Right lobe of liver (tissue), 6 donors: ENCODE data around the gene SENP6. TPM values are rescaled to one million over a fixed set of nuclear protein-coding genes. Genes with fewer than 3 reads are reported as not detected.
"Not testable (repeated sequence)": the region's sequence is repeated elsewhere in the genome, so short reads cannot be mapped to it uniquely, and the experiment has no call there.

ENCODE experiments used
- ATAC-seq, 4 donors: fragments of 200-7000 bp; cut with Tn5 transposase; one replicate each; pipeline ENCODE4 v1.9.1; 2020; ENCODE audit warnings: mild to moderate bottlenecking in 4 of 4, moderate library complexity in 4 of 4
- DNase-seq, 3 donors: peaks; one replicate each; pipeline ENCODE4 v3.0.0-alpha.2; 2020
- H3K27ac ChIP-seq, 3 donors: fragments of 200-600 bp; one replicate each; pipeline ENCODE4 v1.8.0; 2022
- H3K27me3 ChIP-seq, 2 donors: fragments of 200-600 bp; one replicate each; pipeline ENCODE4 v1.8.0; 2022
- H3K36me3 ChIP-seq, 4 donors: fragments of 200-600 bp; sonication (generic) in 1 of 4; one replicate each; pipeline versions ENCODE4 v1.5.1 to v1.8.0; 2017 to 2022; ENCODE audit warnings: control low read depth in 1 of 4
- H3K4me1 ChIP-seq, 4 donors: fragments of 200-600 bp; sonication (generic) in 1 of 4; one replicate each; pipeline versions ENCODE4 v1.5.1 to v1.8.0; 2017 to 2022; ENCODE audit warnings: control low read depth in 1 of 4
- H3K4me3 ChIP-seq, 3 donors: fragments of 200-600 bp; one replicate each; pipeline ENCODE4 v1.8.0; 2022
- H3K9me3 ChIP-seq, 4 donors: fragments of 200-600 bp; sonication (generic) in 1 of 4; one replicate each; pipeline versions ENCODE4 v1.5.1 to v1.8.0; 2017 to 2022; ENCODE audit warnings: control low read depth in 1 of 4
- POLR2A ChIP-seq: fragments of 450-650 bp; IDR thresholded peaks from one replicate; pipeline ENCODE4 v1.6.1; 2017; ENCODE audit warnings: antibody characterized with exemption, mild to moderate bottlenecking
- WGBS: methylation state at CpG from one replicate; pipeline ENCODE4 v1.1.6; 2018; ENCODE audit warnings: low coverage, low lambda C conversion rate; ENCODE audit not compliant: insufficient coverage; ENCODE audit errors: missing lambda C conversion rate; 5-methylcytosine and 5-hydroxymethylcytosine counted together
- intact Hi-C, 2 donors: fragments of 100-400 bp; cut with DNase I; formaldehyde crosslinking; loops; one replicate each; pipeline versions ENCODE4 v1.11.2 to v1.14.1; 2022
- total RNA-seq, 6 experiments: library from RNA; depleted of rRNA in 2 of 6; stranded (reverse); fragments of >200 nt in 2 of 6; fragmentation: NEBNext Ultra II Directional in 3 of 6; extraction: Animal tissue kit (Norgen Biotek cat#: 25700) in 3 of 6; gene quantifications; one replicate each; pipeline versions ENCODE4 v1.1.0 to v1.2.4, GENCODE V29; 2016 to 2023
- TF ChIP-seq, protein P1 (sequence below), 4 donors: fragments of 200-600 bp in 3 of 4; fragments of 450-650 bp in 1 of 4; IDR thresholded peaks; one replicate each; pipeline versions ENCODE4 v1.5.1 to v1.8.0; 2016 to 2022; ENCODE audit warnings: antibody characterized with exemption in 4 of 4, mild to moderate bottlenecking in 2 of 4
- donor health status: DM: no; HTN: yes; CAD: no.
- donor health status: DM: no; HTN: no; CAD: no.
- donor health status: DM: no; HTN: no; CAD: no.
- donor health status: DM: no; HTN: yes; CAD: no.
- donor health status: DM: no; HTN: yes; CAD: no.

The SENP6 gene
- total RNA-seq, 6 experiments from 2014 or later, result 21.8 to 43.4 (median 31.6) TPM

DNA sequence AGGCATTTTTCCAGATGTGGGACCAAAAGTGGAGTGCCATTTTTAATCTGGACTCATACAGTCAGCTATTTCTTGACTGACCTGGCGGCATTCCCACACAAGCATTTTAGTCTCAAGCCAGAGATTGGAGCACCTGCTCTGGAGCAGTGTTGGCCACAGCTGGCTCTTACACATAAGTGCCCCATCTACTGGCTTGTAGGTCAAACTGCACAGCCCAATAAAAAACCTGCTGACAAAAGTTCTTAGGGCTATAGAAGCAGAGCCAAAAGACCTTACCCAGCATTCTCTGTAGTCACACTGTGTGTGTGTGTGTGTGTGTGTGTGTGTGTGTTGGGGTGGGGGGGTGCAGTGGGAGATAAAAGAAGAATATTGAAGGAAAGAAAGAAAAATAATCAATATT is 38.6 kb upstream of the SENP6 start:
- TF ChIP-seq, protein P1, sequence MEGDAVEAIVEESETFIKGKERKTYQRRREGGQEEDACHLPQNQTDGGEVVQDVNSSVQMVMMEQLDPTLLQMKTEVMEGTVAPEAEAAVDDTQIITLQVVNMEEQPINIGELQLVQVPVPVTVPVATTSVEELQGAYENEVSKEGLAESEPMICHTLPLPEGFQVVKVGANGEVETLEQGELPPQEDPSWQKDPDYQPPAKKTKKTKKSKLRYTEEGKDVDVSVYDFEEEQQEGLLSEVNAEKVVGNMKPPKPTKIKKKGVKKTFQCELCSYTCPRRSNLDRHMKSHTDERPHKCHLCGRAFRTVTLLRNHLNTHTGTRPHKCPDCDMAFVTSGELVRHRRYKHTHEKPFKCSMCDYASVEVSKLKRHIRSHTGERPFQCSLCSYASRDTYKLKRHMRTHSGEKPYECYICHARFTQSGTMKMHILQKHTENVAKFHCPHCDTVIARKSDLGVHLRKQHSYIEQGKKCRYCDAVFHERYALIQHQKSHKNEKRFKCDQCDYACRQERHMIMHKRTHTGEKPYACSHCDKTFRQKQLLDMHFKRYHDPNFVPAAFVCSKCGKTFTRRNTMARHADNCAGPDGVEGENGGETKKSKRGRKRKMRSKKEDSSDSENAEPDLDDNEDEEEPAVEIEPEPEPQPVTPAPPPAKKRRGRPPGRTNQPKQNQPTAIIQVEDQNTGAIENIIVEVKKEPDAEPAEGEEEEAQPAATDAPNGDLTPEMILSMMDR (IDR thresholded peaks at IDR 0.05), result peak in 3 of 4 donors; percentile 22 to 36 (median 22)
- no peak for TF ChIP-seq POLR2A
- Histone ChIP-seq H3K4me1 (no peaks in the 10 kb centered on the region), H3K36me3 (no peaks in the 10 kb centered on the region), H3K27me3 (no peaks in the 10 kb centered on the region), H3K4me3 (no peak overlapping the region), H3K27ac (no peak overlapping the region), H3K9me3 (no peaks in the 10 kb centered on the region)
- intact Hi-C loops, result no loop called here
- no peak for DNase-seq
- peak; percentile 21 to 63 (median 44) for ATAC-seq
- 20% methylated on average over 1 of the region's 1 CpG for WGBS

DNA sequence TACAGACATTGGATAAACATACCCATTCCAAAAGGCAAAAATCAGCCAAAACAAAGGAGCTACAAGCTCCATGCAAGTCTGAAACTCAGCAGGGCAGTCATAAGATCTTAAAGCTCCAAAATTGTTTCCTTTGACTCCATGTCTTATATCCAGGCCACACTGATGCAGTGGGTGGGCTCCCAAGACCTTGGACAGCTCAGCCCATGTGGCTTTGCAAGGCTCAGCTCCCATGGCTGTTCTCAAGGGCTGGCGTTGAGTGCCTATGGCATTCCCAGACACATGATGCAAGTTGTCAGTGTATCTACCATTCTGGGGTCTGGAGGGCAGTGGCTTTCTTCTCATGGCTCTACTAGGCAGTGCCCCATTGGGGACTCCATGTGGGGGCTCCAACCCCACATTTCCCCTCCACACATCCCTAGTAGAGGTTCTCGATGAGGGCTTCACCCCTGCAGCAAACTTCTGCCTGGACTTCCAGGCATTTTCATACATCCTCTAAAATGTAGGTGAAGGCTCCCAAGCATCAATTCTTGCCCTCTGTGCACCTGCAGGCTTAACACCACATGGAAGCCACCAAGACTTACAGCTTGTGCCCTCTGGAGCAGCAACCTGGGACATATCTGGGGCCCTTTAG is 35.4 kb upstream of the SENP6 start:
- H3K4me1 ChIP-seq, result no peaks in the 10 kb centered on the region
- no peak for DNase-seq
- ATAC-seq, result no peak
- 100% methylated on average over 1 of the region's 2 CpGs for WGBS
- no peaks in the 10 kb centered on the region for H3K9me3 ChIP-seq
- intact Hi-C loops, result no loop called here
- H3K36me3 ChIP-seq, result no peaks in the 10 kb centered on the region
- no peak overlapping the region for H3K4me3 ChIP-seq
- TF ChIP-seq, protein P1 (IDR thresholded peaks at IDR 0.05), result no peak
- TF ChIP-seq POLR2A, result no peak
- H3K27me3 ChIP-seq, result no peaks in the 10 kb centered on the region
- H3K27ac ChIP-seq, result no peak overlapping the region

DNA sequence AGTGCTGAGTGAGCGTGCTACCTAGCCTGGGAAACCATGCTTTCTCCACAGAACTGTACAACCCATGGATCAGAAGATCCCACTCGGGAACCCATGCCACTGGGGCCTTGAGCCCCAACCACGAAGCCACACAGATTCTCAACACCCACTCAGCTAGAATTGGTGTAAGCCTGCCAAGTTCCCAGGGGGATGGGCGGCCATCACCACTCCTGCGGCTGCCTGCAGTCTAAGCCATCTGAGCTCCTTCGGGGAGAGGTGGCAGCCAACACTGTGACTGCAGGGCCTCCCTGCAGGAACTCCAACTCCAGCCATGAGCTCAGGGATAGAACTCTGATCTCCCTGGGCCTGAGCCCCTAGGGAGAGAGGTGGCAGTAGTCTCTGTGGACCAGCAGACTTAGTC is 33.6 kb upstream of the SENP6 start:
- intact Hi-C loops, result no loop called here
- no peak for ATAC-seq
- H3K4me1 ChIP-seq, result no peaks in the 10 kb centered on the region
- TF ChIP-seq POLR2A, result no peak
- TF ChIP-seq, protein P1 (IDR thresholded peaks at IDR 0.05), result no peak
- DNase-seq, result no peak
- H3K27me3 ChIP-seq, result no peaks in the 10 kb centered on the region
- H3K36me3 ChIP-seq, result no peaks in the 10 kb centered on the region
- 100% methylated on average over 1 of the region's 6 CpGs for WGBS
- no peak overlapping the region for H3K27ac ChIP-seq
- H3K9me3 ChIP-seq, result no peaks in the 10 kb centered on the region
- H3K4me3 ChIP-seq, result no peak overlapping the region

DNA sequence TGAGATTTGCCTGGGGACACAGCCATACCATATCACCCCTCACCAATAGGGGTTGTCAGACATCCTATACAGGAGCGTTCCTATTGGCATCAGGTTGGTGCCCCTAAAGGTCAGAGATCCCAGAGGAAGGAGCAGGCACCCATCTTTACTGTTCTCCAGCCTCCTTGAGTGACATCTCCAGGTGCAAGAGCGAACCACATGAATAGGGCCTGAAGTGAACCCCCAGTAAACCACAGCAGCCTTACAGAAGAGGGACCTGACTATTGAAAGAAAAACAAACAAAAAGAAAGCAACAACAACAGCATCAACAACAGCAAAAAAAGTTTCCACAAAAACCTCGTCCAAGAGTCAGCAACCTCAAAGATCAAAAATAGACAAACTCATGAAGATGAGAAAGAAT is 32.7 kb upstream of the SENP6 start:
- Histone ChIP-seq H3K27ac (no peak overlapping the region), H3K4me3 (no peak overlapping the region), H3K36me3 (no peaks in the 10 kb centered on the region), H3K4me1 (no peaks in the 10 kb centered on the region), H3K9me3 (no peaks in the 10 kb centered on the region), H3K27me3 (no peaks in the 10 kb centered on the region)
- intact Hi-C loops, result no loop called here
- ATAC-seq, result no peak
- no peak for DNase-seq
- 52% methylated on average over 3 of the region's 3 CpGs for WGBS
- TF ChIP-seq POLR2A, result no peak
- TF ChIP-seq, protein P1 (IDR thresholded peaks at IDR 0.05), result no peak

DNA sequence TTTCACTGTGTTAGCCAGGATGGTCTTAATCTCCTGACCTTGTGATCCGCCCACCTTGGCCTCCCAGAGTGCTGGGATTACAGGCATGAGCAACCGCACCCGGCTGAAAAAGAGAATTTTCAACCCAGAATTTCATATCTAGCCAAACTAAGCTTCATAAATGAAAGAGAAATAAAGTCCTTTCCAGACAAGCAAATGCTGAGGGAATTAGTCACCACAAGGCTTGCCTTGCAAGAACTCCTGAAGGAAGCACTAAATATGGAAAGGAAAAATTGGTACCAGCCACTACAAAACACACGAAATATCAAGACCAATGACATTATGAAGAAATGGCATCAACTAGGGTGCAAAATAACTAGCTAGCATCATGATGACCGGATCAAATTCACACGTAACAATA is 31.0 kb upstream of the SENP6 start:
- H3K9me3 ChIP-seq, H3K4me3 ChIP-seq, H3K36me3 ChIP-seq, DNase-seq, H3K27ac ChIP-seq, H3K4me1 ChIP-seq, intact Hi-C loops, H3K27me3 ChIP-seq, ATAC-seq: not testable (repeated sequence)
- WGBS, result 81% methylated on average over 6 of the region's 6 CpGs
